HFF-Myc (cell line): ENCODE data around the gene DNAAF8.

Experiments used
- DNase-seq: peaks from one replicate; pipeline ENCODE4 v3.0.0-alpha.2; 2011; ENCODE audit warnings: low read depth; ENCODE audit errors: extremely low read depth
- H3K4me3 ChIP-seq: replicated peaks from 2 replicates; pipeline ENCODE4 v1.5.1; 2011; ENCODE audit warnings: low read depth, mild to moderate bottlenecking, control low read depth, low read length
- TF ChIP-seq, protein P1 (sequence below): IDR thresholded peaks from 2 replicates; pipeline ENCODE4 v1.5.1; 2012; ENCODE audit warnings: mild to moderate bottlenecking, low read depth, low read length, control low read depth; ENCODE audit errors: missing control alignments

DNAAF8 gene

GRCh38 chr16:4796982-4797804 lies 62.9 kb downstream of the DNAAF8 start:
- no peak overlapping the region for H3K4me3 ChIP-seq
- DNase-seq, result no peak
- TF ChIP-seq, protein P1, sequence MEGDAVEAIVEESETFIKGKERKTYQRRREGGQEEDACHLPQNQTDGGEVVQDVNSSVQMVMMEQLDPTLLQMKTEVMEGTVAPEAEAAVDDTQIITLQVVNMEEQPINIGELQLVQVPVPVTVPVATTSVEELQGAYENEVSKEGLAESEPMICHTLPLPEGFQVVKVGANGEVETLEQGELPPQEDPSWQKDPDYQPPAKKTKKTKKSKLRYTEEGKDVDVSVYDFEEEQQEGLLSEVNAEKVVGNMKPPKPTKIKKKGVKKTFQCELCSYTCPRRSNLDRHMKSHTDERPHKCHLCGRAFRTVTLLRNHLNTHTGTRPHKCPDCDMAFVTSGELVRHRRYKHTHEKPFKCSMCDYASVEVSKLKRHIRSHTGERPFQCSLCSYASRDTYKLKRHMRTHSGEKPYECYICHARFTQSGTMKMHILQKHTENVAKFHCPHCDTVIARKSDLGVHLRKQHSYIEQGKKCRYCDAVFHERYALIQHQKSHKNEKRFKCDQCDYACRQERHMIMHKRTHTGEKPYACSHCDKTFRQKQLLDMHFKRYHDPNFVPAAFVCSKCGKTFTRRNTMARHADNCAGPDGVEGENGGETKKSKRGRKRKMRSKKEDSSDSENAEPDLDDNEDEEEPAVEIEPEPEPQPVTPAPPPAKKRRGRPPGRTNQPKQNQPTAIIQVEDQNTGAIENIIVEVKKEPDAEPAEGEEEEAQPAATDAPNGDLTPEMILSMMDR, result no peak

- H3K4me3 ChIP-seq, result no peak overlapping the region
- no peak for DNase-seq
- TF ChIP-seq, protein P1, result no peak
Measured at GRCh38 chr16:4797805-4798252, 63.5 kb downstream of the DNAAF8 start.

- DNase-seq, result no peak
- H3K4me3 ChIP-seq, result no peak overlapping the region
- TF ChIP-seq, protein P1, result no peak
Measured at GRCh38 chr16:4798456-4798855, 64.1 kb downstream of the DNAAF8 start.
